Colon (tissue), 2 donors: Measurements from ENCODE around the gene LAGE3.

Experiments
- FAIRE-seq: peaks from 2 replicates; lab custom pipeline; 2012; peaks lifted over from hg19 to GRCh38; lab: Jason Lieb, UNC
- donor health status: control.
- donor health status: control.

LAGE3 gene

GRCh38 chrX:154434394-154435168 is 44.5 kb downstream of the LAGE3 start:
- no peak for FAIRE-seq

GRCh38 chrX:154433605-154434004 is 45.5 kb downstream of the LAGE3 start:
- FAIRE-seq: no peak

GRCh38 chrX:154432210-154432609 is 46.9 kb downstream of the LAGE3 start:
- FAIRE-seq: no peak

GRCh38 chrX:154431341-154431740 is 47.7 kb downstream of the LAGE3 start:
- FAIRE-seq: no peak

- FAIRE-seq: no peak
These were observed 48.2 kb downstream of the LAGE3 start for GRCh38 chrX:154430916-154431315.

- no peak for FAIRE-seq
These were observed 48.6 kb downstream of the LAGE3 start for GRCh38 chrX:154430479-154430878.

- no peak for FAIRE-seq
These were observed 49.4 kb downstream of the LAGE3 start for GRCh38 chrX:154429711-154430110.

- no peak for FAIRE-seq
These were observed 50.6 kb downstream of the LAGE3 start, which contains the start of gene ATP6AP1 for GRCh38 chrX:154428176-154429171. TSS of gene ATP6AP1 (plus strand) at chrX:154428677. CDS start at chrX:154428693, 16 bp downstream.
